NCI-H1694 treated with DMSO at 0.1 percent for 48 hours (cell line): ENCODE data around the gene AGXT.

ENCODE experiments used
- DNase-seq: peaks from one replicate; lab custom pipeline; 2025; lab: John Stamatoyannopoulos, UW

The AGXT gene

DNA sequence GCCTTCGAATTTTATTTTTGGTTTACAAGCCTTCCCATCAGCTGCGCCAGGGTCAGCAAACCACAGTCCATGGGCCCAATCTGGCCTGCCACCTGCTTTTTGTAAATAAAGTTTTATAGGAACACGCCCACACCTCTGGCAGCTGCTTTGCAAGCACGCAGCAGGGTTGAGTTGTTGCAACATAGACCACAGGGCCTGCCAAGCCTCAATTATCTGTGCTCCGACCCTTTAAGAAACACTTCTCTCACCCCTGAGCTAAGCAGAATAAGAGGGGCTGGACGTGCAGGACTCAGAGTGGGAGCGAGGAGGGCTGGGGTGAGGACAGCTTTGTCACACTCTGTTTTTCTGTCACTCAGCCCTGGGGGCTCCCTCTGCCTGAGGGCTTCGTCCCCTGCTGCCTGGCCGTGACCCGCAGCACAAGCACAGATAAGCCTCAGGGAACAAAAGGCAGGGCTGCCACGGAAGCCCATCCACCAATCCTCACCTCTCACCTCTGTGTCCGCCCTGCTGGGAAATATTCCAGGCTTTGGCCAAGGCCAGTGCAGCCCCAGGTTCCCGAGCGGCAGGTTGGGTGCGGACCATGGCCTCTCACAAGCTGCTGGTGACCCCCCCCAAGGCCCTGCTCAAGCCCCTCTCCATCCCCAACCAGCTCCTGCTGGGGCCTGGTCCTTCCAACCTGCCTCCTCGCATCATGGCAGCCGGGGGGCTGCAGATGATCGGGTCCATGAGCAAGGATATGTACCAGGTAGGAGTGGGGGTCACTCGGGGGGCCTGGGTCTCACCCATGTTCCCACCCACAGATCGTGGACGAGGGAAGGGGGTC is at the start of gene AGXT:
Gene AGXT, plus strand, starts transcription at position 539 of the 823 bp plus-strand sequence. Its CDS starts 42 bp downstream, at position 581.
- DNase-seq, result no peak

GRCh38 chr2:240819126-240819857 is 49.3 kb upstream of the AGXT start:
- no peak for DNase-seq

GRCh38 chr2:240819858-240820606 is 48.6 kb upstream of the AGXT start, which contains the start of gene KIF1A:
TSS of gene KIF1A (minus strand) at chr2:240820219. CDS start at chr2:240797752, 22,467 bp downstream.
- DNase-seq, result peak; percentile 57

DNA sequence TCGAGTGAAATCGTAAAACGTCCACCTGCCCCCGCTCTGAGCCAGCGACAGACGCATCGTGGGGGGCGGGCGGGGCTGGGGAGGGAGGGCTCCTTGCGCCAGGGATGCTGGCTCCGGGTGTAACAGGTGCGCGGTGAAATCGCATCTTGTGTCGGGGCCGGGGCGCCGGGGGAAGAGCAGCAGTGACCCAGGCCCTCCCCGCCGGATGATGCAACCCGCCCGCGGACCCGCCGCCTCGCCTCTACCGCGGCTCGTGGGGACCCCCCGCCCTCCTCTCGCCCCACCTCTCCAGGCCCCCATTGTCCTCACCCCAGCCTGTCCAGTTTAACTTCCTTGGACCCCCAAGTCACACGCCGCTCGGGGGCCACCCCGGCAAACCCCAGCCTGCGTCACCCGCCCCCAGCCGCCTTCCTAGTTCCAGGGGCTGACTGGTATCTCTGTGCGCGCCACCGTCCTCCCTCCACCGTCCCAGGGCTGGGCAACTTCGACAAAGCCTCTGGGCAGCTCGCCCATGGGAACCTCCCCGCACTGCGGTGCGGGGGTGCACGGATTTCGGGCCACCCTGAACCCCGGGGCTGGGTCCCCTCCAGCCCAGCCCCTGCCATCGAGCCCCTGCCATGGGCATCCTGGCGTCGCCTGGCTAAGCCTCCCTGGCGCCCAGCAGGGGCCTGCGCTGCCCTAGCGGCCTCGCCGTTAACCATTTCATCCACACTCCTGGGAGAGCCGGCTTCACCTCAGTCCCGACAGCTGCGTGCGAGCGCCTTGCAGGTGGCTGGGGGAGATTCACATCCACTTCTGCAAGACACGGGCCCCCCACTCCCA is 47.8 kb upstream of the AGXT start:
- peak; percentile 47 for DNase-seq

DNA sequence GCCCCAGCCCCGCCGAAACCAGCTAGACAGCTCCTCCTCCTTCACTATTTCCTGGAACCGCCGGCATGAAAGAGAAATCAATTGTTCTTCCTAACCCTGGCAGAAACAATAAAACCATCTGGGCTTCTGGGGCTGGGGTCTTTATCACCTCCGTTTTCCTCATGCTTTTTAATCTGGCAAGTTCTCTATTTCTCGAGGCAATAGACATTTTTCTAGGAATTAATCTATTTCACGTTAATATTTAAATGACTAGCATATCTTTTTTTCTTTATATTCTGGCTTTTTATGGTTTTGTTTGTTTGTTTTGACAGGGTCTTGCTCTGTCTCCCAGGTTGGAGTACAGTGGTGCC is 47.2 kb upstream of the AGXT start:
- DNase-seq, result no peak

DNA sequence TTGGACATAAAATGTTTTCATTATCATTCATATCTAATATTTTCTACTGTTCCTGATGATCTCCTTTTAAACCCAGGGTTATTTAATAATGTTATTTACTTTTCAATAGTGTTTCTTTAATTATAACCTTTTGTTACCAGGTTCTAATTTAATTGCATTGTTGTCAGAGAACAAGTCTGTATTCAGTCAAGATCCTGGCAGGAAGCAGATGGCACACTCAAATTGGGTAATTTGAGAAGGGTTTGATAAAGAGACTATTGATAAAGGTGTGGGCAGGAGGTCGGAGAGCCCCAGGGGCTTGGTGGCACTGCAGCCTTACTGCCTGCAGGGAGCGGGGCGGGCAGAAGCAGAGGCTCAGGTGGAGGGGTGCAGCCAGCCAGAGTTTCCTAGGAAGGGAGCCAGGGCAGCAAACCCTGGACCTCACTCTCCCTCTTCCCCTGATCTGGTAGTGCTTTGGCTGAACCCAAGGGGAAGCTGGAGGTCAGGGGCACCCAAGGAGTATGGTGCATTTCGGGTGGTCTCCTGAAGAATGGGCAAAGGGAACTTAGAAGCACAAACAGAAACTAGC is 46.3 kb upstream of the AGXT start:
- DNase-seq, result no peak

GRCh38 chr2:240823449-240824336 is 44.9 kb upstream of the AGXT start:
- DNase-seq, result no peak

DNA sequence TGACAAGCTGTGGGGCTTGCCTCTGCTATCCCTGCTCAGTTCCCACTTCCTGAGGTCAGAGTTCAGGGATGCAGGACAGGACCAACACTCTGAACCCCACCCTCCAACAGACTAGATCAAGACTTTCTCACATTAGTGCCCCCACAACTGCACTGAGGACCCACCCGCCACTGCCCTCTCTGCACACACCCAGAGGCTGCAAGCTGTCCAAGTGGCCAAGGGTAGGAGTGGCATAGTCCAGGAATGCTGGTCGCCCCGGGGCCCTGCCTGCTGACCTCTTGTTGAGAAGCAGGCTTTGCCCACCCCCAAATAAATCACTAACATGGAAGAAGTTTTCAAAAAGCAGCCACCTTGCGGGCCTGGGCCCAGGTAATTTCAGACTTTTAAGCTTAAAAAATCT is 43.1 kb upstream of the AGXT start:
- no peak for DNase-seq

GRCh38 chr2:240831594-240832204 is 36.9 kb upstream of the AGXT start:
- DNase-seq, result no peak

DNA sequence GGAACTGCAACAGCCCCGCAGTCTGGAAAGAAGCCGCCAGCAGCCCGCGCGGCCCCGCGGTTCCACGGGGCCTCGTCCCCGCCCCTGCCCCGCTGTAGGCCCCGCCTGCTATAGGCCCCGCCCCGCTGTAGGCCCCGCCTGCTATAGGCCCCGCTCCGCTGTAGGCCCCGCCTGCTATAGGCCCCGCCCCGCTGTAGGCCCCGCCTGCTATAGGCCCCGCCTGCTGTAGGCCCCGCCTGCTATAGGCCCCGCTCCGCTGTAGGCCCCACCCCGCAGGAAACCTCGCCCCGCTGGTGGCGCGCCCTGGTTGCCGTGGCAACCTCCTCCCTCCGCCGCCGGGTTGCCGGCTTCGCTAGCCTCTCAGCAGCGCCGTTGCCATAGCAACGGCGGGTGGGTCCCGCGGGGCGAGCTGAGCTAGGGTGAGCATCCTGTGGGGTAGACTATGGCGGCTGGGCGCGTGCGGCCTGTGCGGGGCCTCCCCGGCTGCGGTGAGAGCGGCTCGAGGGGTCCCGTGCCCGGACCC is 36.4 kb upstream of the AGXT start:
- DNase-seq, result peak; percentile 78

GRCh38 chr2:240832921-240833494 is 35.6 kb upstream of the AGXT start:
- no peak for DNase-seq

- DNase-seq, result no peak
Observed at GRCh38 chr2:240833724-240834285, 34.8 kb upstream of the AGXT start.

DNA sequence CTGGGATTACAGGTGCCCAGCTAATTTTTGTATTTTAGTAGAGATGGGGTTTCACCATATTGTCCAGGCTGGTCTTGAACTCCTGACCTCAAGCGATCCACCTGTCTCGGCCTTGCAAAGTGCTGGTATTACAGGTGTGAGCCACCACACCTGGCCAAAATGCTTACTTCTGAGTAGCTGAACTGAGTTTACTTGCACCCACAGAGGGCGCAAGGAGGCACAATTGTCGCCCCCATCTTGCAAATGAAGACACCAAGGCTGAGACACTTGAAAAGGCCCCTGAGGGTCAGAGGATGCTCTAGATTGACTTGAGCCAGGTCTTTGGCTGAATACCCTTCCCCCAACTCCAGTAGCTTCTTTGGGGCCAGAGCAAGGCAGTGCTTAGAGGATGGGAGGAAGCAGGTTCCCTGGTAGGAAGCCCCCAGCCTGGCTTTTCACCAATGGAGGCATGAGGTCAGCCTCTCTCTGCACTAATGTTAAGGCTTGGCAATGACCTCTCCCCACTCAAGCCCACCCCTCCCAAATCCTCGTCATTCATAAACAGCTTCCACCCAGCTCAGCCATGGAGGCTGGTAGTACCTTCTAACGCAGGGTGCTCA is 34.1 kb upstream of the AGXT start:
- no peak for DNase-seq

DNA sequence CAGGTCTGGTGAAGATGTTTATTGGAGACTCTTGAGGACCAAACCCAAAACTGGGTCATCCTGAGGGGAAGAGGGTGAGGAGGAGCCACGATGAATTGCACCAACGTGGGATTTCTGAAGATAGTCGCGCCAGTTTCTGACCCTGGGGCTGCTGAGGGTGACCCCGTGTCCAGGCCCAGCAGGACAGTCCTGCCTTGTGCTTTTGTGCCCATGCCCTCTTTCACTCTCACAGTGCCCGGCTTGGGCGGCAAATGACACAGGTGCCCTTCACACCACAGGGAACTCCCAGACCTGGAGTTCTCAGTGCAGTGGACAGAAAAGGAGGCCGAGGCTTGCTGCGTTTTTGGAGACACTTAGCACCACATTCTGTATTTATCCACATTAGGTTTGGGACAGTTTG is 33.1 kb upstream of the AGXT start:
- DNase-seq, result no peak

DNA sequence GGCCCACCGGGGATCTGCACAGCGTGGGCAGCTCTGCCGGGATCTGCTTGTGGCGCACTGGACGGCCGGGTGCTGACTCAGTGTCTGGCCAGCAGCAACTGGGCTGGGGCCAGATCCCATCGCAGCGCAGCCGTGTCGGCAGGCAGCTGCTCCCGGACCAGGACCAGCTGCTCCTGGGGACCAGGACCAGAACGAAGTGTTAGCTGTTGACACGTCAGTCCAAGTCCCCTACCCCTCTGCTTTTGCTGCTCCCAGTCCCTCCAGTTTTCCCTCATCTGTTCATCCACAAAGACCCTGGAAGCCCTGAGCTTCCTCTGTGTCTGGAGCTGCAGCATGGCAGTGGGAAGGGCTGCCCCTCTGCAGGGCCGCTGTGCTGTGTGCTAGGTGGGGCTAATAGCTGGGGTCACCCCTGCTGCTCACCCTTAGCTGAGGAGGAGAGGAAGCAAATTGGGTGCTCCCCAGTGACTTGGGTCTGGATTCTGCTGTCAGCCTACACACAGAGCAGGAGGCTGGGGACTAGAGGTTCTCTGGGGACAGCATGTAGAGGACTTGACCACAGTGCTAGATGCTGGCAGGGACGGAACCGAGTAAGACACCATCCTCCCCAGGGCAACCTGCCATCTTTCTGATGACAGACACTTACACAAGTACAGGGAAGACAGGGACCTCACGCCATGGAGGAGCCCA is 31.7 kb upstream of the AGXT start:
- DNase-seq, result no peak

GRCh38 chr2:240837621-240838020 is 31.0 kb upstream of the AGXT start:
- no peak for DNase-seq

DNA sequence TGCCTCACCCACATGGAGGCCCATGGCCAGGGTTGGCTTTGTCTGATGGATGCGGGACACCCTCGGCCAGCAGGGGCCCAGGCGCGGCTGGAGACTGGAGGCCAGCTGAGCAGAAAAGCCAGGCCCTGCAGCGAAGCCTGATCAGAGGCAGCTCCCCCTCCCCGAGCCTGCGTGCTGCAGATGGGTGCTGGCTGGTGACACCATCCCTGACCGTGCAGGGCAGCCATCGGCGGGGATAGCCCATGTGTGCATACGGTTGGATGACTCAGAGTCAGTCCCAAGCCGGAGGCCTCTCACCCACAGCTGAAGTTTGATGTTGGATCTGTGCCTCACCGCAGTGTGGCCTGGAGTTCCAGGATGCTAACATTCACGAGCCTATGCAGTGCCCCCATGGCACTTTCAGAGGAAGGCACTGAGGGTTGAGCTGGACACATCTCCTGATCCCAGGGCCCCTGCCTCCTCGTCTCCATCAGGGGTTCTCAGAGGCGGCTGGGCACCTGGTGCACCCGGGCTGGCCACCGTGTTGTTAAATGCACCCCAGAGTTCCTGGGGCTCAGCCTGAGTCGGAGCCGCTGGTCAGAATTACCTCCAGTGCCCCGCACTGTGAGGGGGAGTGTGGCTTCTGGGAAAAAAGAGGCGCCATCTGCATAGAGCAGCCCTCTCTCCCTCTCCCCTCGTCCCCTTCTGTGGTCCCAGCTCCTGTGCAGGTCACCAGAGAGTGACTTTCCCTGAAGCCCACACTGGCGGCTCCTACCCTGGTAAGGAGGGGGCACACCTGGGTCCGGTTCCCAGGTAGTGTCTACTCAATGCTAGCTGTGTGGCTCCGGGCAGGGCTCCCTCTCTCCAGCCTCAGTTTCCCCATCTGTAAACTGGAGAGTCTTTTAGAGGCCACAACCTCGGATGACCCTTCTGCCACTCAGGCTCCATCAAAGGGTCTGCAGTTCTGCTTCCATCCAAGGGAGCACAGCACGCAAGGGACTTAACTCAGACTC is 29.2 kb upstream of the AGXT start:
- no peak for DNase-seq
